H54 (cell line): ENCODE results near the gene RHOA.
"Not testable (repeated sequence)": the region's sequence is repeated elsewhere in the genome, so short reads cannot be mapped to it uniquely, and the experiment has no call there.

ENCODE experiments used
- DNase-seq: peaks from one replicate; pipeline ENCODE4 v3.0.0; 2011; ENCODE audit warnings: low spot score, mixed read lengths; ENCODE audit not compliant: insufficient read length
- FAIRE-seq: peaks from 3 replicates; lab custom pipeline; 2011; peaks lifted over from hg19 to GRCh38; lab: Jason Lieb, UNC
- POLR2A ChIP-seq: IDR thresholded peaks from 2 replicates; pipeline ENCODE4 v1.6.1; 2011; ENCODE audit warnings: low read depth, mild to moderate bottlenecking, low read length

The RHOA gene

GRCh38 chr3:49401766-49402165 is 10.0 kb downstream of the RHOA start:
- FAIRE-seq (no peak), DNase-seq (no peak)

GRCh38 chr3:49399461-49399860 is 12.3 kb downstream of the RHOA start:
- FAIRE-seq = no peak
- DNase-seq = no peak
- TF ChIP-seq POLR2A = no peak

More at GRCh38 chr3:49401766-49402165, 10.0 kb downstream of the RHOA start:
- TF ChIP-seq POLR2A = no peak

GRCh38 chr3:49397470-49397869 is 14.3 kb downstream of the RHOA start:
- DNase-seq (no peak), FAIRE-seq (no peak)
- TF ChIP-seq POLR2A = no peak

- FAIRE-seq, DNase-seq: not testable (repeated sequence)
Measured at GRCh38 chr3:49391310-49391709, 20.5 kb downstream of the RHOA start.

GRCh38 chr3:49389297-49389696 is 22.5 kb downstream of the RHOA start:
- DNase-seq = no peak
- no peak for FAIRE-seq

GRCh38 chr3:49388289-49388820 is 23.4 kb downstream of the RHOA start:
- TF ChIP-seq POLR2A = no peak
- FAIRE-seq (no peak), DNase-seq (no peak)

More at GRCh38 chr3:49389297-49389696, 22.5 kb downstream of the RHOA start:
- no peak for TF ChIP-seq POLR2A

DNA sequence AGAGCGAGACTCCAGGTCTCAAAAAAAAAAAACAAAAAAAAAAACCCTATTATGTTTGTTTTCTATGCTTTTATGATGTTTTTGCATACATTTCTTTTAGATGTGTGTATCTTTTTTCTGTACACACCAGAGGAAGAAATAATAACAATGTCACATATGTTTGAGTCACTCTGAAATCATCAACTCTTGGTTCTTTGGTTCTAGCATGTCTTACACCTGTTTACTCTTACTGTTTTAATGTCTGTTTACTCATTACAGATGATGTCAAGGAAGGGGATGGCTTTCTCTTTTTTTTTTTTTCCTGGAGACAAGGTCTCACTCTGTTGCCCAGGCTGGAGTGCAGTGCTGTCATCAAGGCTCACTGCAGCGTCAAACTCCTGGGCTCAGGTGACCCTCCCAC is 24.1 kb downstream of the RHOA start:
- no peak for TF ChIP-seq POLR2A
- DNase-seq (no peak), FAIRE-seq (no peak)

GRCh38 chr3:49386056-49386756 is 25.6 kb downstream of the RHOA start:
- no peak for TF ChIP-seq POLR2A
- FAIRE-seq (no peak), DNase-seq (no peak)

DNA sequence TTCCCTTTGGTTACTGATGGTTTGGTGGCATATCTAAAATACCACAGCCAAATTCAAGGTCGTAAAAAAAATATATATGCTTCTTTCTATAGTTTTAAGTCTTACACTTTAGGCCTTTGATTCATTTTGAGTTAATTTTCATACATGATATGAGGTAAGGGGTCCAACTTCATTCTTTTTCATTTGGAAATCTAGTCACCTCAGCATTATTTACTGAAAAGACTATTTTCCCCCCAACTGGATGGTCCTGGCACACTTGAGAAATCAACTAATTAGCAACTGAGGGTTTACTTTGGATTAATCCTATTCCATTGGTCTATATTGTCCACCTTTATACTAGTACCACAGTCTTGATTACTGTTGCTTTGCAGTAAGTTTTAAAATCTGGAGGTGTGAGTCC is 26.2 kb downstream of the RHOA start:
- FAIRE-seq (no peak), DNase-seq (no peak)
- TF ChIP-seq POLR2A = no peak

GRCh38 chr3:49383387-49383786 is 28.4 kb downstream of the RHOA start:
- no peak for TF ChIP-seq POLR2A
- FAIRE-seq (no peak), DNase-seq (no peak)

- no peak for TF ChIP-seq POLR2A
- DNase-seq = no peak
Measured at GRCh38 chr3:49378249-49378895, 33.4 kb downstream of the RHOA start.

GRCh38 chr3:49377483-49377882 is 34.3 kb downstream of the RHOA start:
- DNase-seq (no peak), FAIRE-seq (peak; percentile 41)
- no peak for TF ChIP-seq POLR2A

More at GRCh38 chr3:49378249-49378895, 33.4 kb downstream of the RHOA start:
- FAIRE-seq = peak; percentile 11

- no peak for TF ChIP-seq POLR2A
- DNase-seq = no peak
- FAIRE-seq = no peak
Measured at GRCh38 chr3:49371946-49372345, 39.8 kb downstream of the RHOA start.

DNA sequence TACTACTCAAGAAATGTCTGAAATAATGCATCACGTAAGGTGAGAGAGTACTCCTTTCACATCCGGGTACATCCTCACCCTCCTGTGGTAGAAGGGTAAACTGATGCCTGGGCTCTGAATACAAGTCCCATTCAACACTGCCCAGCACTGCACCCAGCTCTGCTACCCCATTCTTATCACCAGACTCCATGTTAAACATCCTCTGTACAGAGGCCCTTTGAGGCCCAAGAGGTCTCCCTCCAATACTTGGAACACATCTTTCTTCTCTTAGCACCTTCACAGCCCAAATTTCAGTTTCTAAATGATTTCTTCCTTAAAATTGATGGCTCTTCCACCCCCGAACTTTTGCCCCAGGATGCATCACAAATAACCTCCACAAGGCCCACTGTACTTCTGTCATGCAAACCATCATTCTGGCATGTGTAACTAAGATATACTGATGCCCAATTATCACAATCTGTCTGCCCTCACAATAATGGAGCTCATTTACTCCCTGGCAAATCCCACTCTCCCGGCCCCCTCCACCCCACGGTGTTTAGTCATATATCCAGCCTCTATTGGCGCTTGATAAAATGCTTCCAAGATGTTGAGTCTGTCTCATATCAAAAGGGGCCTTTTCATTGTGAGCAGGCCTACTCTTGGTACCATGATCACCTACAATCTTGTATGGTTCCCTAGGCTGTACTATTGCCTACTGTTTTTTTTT is 41.0 kb downstream of the RHOA start:
- DNase-seq = no peak
- no peak for FAIRE-seq
- TF ChIP-seq POLR2A = no peak

DNA sequence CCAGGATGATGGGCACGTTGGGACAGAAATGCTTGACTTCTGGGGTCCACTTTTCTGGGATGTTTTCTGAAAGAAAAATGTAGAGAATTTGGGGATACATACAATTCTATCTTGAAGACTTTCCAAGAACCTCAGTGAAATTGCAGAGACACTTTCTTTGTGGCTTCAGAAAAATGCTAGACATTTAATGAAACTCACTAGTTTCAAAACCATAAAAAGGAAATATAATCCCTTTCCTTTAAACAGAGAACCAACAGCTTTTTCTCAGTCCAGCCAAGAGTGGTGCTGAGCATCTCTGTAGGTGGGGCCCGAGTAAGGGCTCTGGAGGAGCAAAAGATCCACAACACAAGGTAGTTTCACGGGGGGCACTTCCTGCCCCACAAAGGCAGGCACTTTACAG is 49.2 kb downstream of the RHOA start:
- FAIRE-seq (no peak), DNase-seq (no peak)
- TF ChIP-seq POLR2A = no peak
